ENCODE data around the gene GFRA1.

GRCh38 chr10:116183733-116184511, 89.1 kb downstream of the GFRA1 start:
- TF ChIP-seq CTCF (IDR thresholded peaks at IDR 0.05) (no peak), POLR2A (IDR thresholded peaks at IDR 0.05) (no peak)
